Liver (tissue), 9 donors: ENCODE measurements around the gene ATP6V0A4. TPM values are rescaled to one million over a fixed set of nuclear protein-coding genes. Genes with fewer than 3 reads are reported as not detected.

ENCODE experiments used
- DNase-seq: peaks from one replicate; pipeline ENCODE4 v3.0.0-alpha.2; 2017; ENCODE audit warnings: low spot score
- H3K27ac ChIP-seq, 2 donors: one replicate each; pipeline ENCODE4 v1.7.0; 2013; ENCODE audit warnings: inconsistent platforms in 2 of 2, low read length in 2 of 2, control low read depth in 1 of 2, low read depth in 1 of 2, mild to moderate bottlenecking in 1 of 2
- H3K27me3 ChIP-seq, 4 donors: one replicate each; pipeline versions ENCODE4 v1.6.1 to v1.7.0; 2013; ENCODE audit warnings: low read length in 3 of 4, inconsistent platforms in 1 of 4, mild to moderate bottlenecking in 1 of 4, moderate library complexity in 1 of 4; ENCODE audit not compliant: control insufficient read depth in 4 of 4, insufficient read depth in 4 of 4
- H3K36me3 ChIP-seq, 4 donors: one replicate each; pipeline versions ENCODE4 v1.6.1 to v1.7.0; 2013; ENCODE audit warnings: low read length in 3 of 4, mild to moderate bottlenecking in 3 of 4, low read depth in 1 of 4, moderate library complexity in 1 of 4; ENCODE audit not compliant: control insufficient read depth in 4 of 4, insufficient read depth in 3 of 4
- H3K4me1 ChIP-seq, 4 donors: one replicate each; pipeline versions ENCODE4 v1.6.1 to v1.7.0; 2013; ENCODE audit warnings: low read length in 3 of 4, mild to moderate bottlenecking in 3 of 4, moderate library complexity in 1 of 4; ENCODE audit not compliant: control insufficient read depth in 4 of 4, insufficient read depth in 4 of 4
- H3K4me3 ChIP-seq, 3 donors: one replicate each; pipeline versions ENCODE4 v1.6.1 to v1.7.0; 2013; ENCODE audit warnings: low read length in 3 of 3, control low read depth in 1 of 3, low read depth in 1 of 3, mild to moderate bottlenecking in 1 of 3
- H3K9ac ChIP-seq, 2 donors: one replicate each; pipeline ENCODE4 v1.7.0; 2013; ENCODE audit warnings: low read length in 2 of 2, mild to moderate bottlenecking in 2 of 2, moderate library complexity in 2 of 2, control low read depth in 1 of 2, low read depth in 1 of 2
- H3K9me3 ChIP-seq, 4 donors: one replicate each; pipeline versions ENCODE4 v1.6.1 to v1.7.0; 2013; ENCODE audit warnings: low read length in 3 of 4; ENCODE audit not compliant: control insufficient read depth in 4 of 4
- ATF3 ChIP-seq: IDR thresholded peaks from 2 replicates; pipeline ENCODE4 v1.6.1; 2016; ENCODE audit warnings: antibody characterized with exemption
- CTCF ChIP-seq: fragments of 150-350 bp; IDR thresholded peaks from 2 replicates; pipeline ENCODE4 v1.5.1; 2017; ENCODE audit warnings: improper control_type of control experiment, low read depth, low read length; ENCODE audit not compliant: missing input control
- EGR1 ChIP-seq, 2 donors: IDR thresholded peaks; 2 replicates each; pipeline ENCODE4 v1.6.1; 2016 to 2018; ENCODE audit warnings: antibody characterized with exemption in 2 of 2, low read depth in 2 of 2
- FOXA1 ChIP-seq: IDR thresholded peaks from 2 replicates; pipeline ENCODE4 v1.6.1; 2016; ENCODE audit warnings: antibody characterized with exemption
- FOXA2 ChIP-seq: IDR thresholded peaks from 2 replicates; pipeline ENCODE4 v1.6.1; 2016; ENCODE audit warnings: antibody characterized with exemption
- GABPA ChIP-seq, 2 donors: IDR thresholded peaks in 1 of 2; conservative IDR thresholded peaks in 1 of 2; 2 replicates each; pipeline ENCODE4 v1.6.1; 2016; ENCODE audit warnings: antibody characterized with exemption in 2 of 2, mild to moderate bottlenecking in 1 of 2, moderate library complexity in 1 of 2
- HNF4A ChIP-seq, 2 donors: conservative IDR thresholded peaks; 2 replicates each; pipeline ENCODE4 v1.6.1; 2016; ENCODE audit warnings: antibody characterized with exemption in 2 of 2, mild to moderate bottlenecking in 2 of 2
- HNF4G ChIP-seq: IDR thresholded peaks from 2 replicates; pipeline ENCODE4 v1.6.1; 2016; ENCODE audit warnings: antibody characterized with exemption
- JUND ChIP-seq, 2 donors: IDR thresholded peaks; 2 replicates each; pipeline ENCODE4 v1.6.1; 2016; ENCODE audit warnings: antibody characterized with exemption in 2 of 2
- MAX ChIP-seq: IDR thresholded peaks from 2 replicates; pipeline ENCODE4 v1.6.1; 2016; ENCODE audit warnings: antibody characterized with exemption
- NR2F2 ChIP-seq: IDR thresholded peaks from 2 replicates; pipeline ENCODE4 v1.6.1; 2016; ENCODE audit warnings: antibody characterized with exemption
- RAD21 ChIP-seq, 2 donors: IDR thresholded peaks; 2 replicates each; pipeline ENCODE4 v1.6.1; 2016; ENCODE audit warnings: antibody characterized with exemption in 2 of 2, mild to moderate bottlenecking in 2 of 2
- REST ChIP-seq: IDR thresholded peaks from 2 replicates; pipeline ENCODE4 v1.6.1; 2016; ENCODE audit warnings: antibody characterized with exemption, mild to moderate bottlenecking
- RXRA ChIP-seq, 2 donors: IDR thresholded peaks; 2 replicates each; pipeline ENCODE4 v1.6.1; 2017 to 2018; ENCODE audit warnings: antibody characterized with exemption in 2 of 2, mild to moderate bottlenecking in 1 of 2
- SP1 ChIP-seq: IDR thresholded peaks from 2 replicates; pipeline ENCODE4 v1.6.1; 2018; ENCODE audit warnings: antibody characterized with exemption, mild to moderate bottlenecking
- TAF1 ChIP-seq: conservative IDR thresholded peaks from 2 replicates; pipeline ENCODE4 v1.6.1; 2016; ENCODE audit warnings: antibody characterized with exemption, mild to moderate bottlenecking
- YY1 ChIP-seq: IDR thresholded peaks from 2 replicates; pipeline ENCODE4 v1.6.1; 2016; ENCODE audit warnings: antibody characterized with exemption, mild to moderate bottlenecking
- ZBTB33 ChIP-seq: IDR thresholded peaks from 2 replicates; pipeline ENCODE4 v1.6.1; 2016; ENCODE audit warnings: antibody characterized with exemption
- WGBS: extraction: QIAGEN DNeasy Blood & Tissue Kit; methylation state at CpG from one replicate; pipeline ENCODE4 v1.1.7; 2013; 5-methylcytosine and 5-hydroxymethylcytosine counted together
- polyA plus RNA-seq, 2 donors: library from polyadenylated mRNA; stranded (reverse) in 1 of 2; unstranded in 1 of 2; fragments of 200-250 nt in 1 of 2; fragments of >200 nt in 1 of 2; fragmentation: Nextera tagmentation in 1 of 2; extraction: Ambion mirVana in 1 of 2; gene quantifications; one replicate each; pipeline versions ENCODE4 v1.2.1 to v1.2.3, GENCODE V29; 2013 to 2015
- total RNA-seq, 2 donors: library from RNA; depleted of rRNA; stranded (reverse); fragments of >200 nt; gene quantifications; one replicate each; pipeline ENCODE4 v1.2.3, GENCODE V29; 2014
- donor health status: healthy.
- donor health status: healthy.
- donor health status: healthy.
- donor health status: healthy.
- donor health status: healthy.

ATP6V0A4 gene
- total and polyA plus RNA-seq, 4 donors: not detected

- TF ChIP-seq NR2F2 (no peak), RAD21 (IDR thresholded peaks at IDR 0.05) (no peak), ZBTB33 (no peak)
These were observed 41.3 kb downstream of the ATP6V0A4 start (continued) for GRCh38 chr7:138756591-138757242.

GRCh38 chr7:138755842-138756590, 42.0 kb downstream of the ATP6V0A4 start:
- peaks cover 0 to 8% (median 0%) of the 10 kb centered on the region in 4 donors for H3K4me1 ChIP-seq
- 81% methylated on average over 4 of the region's 4 CpGs for WGBS
- no peaks in the 10 kb centered on the region for H3K9me3 ChIP-seq
- no peak overlapping the region for H3K9ac ChIP-seq
- no peak for DNase-seq
- TF ChIP-seq JUND (IDR thresholded peaks at IDR 0.05): no peak
- H3K4me3 ChIP-seq: no peak overlapping the region
- no peak overlapping the region for H3K27ac ChIP-seq
- H3K27me3 ChIP-seq: no peaks in the 10 kb centered on the region
- no peaks in the 10 kb centered on the region for H3K36me3 ChIP-seq

- no peak overlapping the region for H3K9ac ChIP-seq
- no peak overlapping the region for H3K4me3 ChIP-seq
- H3K4me1 ChIP-seq: peaks cover 0 to 8% (median 0%) of the 10 kb centered on the region in 4 donors
- H3K9me3 ChIP-seq: no peaks in the 10 kb centered on the region
- H3K27me3 ChIP-seq: no peaks in the 10 kb centered on the region
- TF ChIP-seq ATF3: no peak
- TF ChIP-seq CTCF: no peak
- no peak for TF ChIP-seq EGR1 (IDR thresholded peaks at IDR 0.05; ENCODE audit: low read depth in 2 of 2)
- no peak for TF ChIP-seq RXRA (IDR thresholded peaks at IDR 0.05)
- no peak for TF ChIP-seq FOXA1
- TF ChIP-seq NR2F2: no peak
- no peak for TF ChIP-seq GABPA (IDR thresholded peaks at IDR 0.05 in 1 of 2, conservative IDR thresholded peaks at IDR 0.05 in 1 of 2)
- TF ChIP-seq RAD21 (IDR thresholded peaks at IDR 0.05): no peak
- no peak for TF ChIP-seq SP1
- TF ChIP-seq HNF4A (conservative IDR thresholded peaks at IDR 0.05): no peak
- no peak for TF ChIP-seq YY1
- TF ChIP-seq TAF1: no peak
- no peak for TF ChIP-seq JUND (IDR thresholded peaks at IDR 0.05)
- no peak for TF ChIP-seq HNF4G
- TF ChIP-seq FOXA2: no peak
- no peak for TF ChIP-seq REST
- no peak for TF ChIP-seq ZBTB33
- TF ChIP-seq MAX: no peak
- DNase-seq: no peak
- no peaks in the 10 kb centered on the region for H3K36me3 ChIP-seq
- H3K27ac ChIP-seq: no peak overlapping the region
- WGBS: 87% methylated on average over 10 of the region's 10 CpGs
These were observed 42.7 kb downstream of the ATP6V0A4 start for GRCh38 chr7:138755331-138755747.
